Stimulated activated CD8-positive, alpha-beta memory T cell treated with anti-CD3 and anti-CD28 coated beads, Interleukin-7, amount 100 ng/mL, for 24 hours (primary cell): ENCODE results near the gene HS6ST3.

ENCODE experiments used
- DNase-seq: peaks from one replicate; pipeline ENCODE4 v3.0.0-alpha.2; 2020; ENCODE audit warnings: low read depth

HS6ST3 gene

GRCh38 chr13:96661612-96662011, 571.7 kb downstream of the HS6ST3 start:
- no peak for DNase-seq

- no peak for DNase-seq
Measured at GRCh38 chr13:96662036-96662435, 572.1 kb downstream of the HS6ST3 start.

- no peak for DNase-seq
Measured at GRCh38 chr13:96667294-96668018, 577.5 kb downstream of the HS6ST3 start.

- no peak for DNase-seq
Measured at GRCh38 chr13:96671073-96671472, 581.2 kb downstream of the HS6ST3 start.

GRCh38 chr13:96672016-96672415, 582.1 kb downstream of the HS6ST3 start:
- no peak for DNase-seq

- no peak for DNase-seq
Measured at GRCh38 chr13:96673825-96674224, 583.9 kb downstream of the HS6ST3 start.

- no peak for DNase-seq
Measured at GRCh38 chr13:96677029-96677428, 587.1 kb downstream of the HS6ST3 start.

GRCh38 chr13:96678801-96679200, 588.9 kb downstream of the HS6ST3 start:
- no peak for DNase-seq

- no peak for DNase-seq
Measured at GRCh38 chr13:96680898-96681297, 591.0 kb downstream of the HS6ST3 start.

- no peak for DNase-seq
Measured at GRCh38 chr13:96681766-96682165, 591.9 kb downstream of the HS6ST3 start.

- DNase-seq, result no peak
Measured at GRCh38 chr13:96684469-96684868, 594.6 kb downstream of the HS6ST3 start.

- no peak for DNase-seq
Measured at GRCh38 chr13:96684907-96685306, 595.0 kb downstream of the HS6ST3 start.

- no peak for DNase-seq
Measured at GRCh38 chr13:96686286-96686685, 596.4 kb downstream of the HS6ST3 start.

- no peak for DNase-seq
Measured at GRCh38 chr13:96687191-96687590, 597.3 kb downstream of the HS6ST3 start.

GRCh38 chr13:96690998-96691397, 601.1 kb downstream of the HS6ST3 start:
- DNase-seq, result no peak

- no peak for DNase-seq
Measured at GRCh38 chr13:96696389-96696900, 606.5 kb downstream of the HS6ST3 start.

- no peak for DNase-seq
Measured at GRCh38 chr13:96700657-96701056, 610.8 kb downstream of the HS6ST3 start.

GRCh38 chr13:96707146-96707545, 617.2 kb downstream of the HS6ST3 start:
- no peak for DNase-seq

GRCh38 chr13:96710166-96710862, 620.4 kb downstream of the HS6ST3 start:
- no peak for DNase-seq

GRCh38 chr13:96720446-96720845, 630.5 kb downstream of the HS6ST3 start:
- no peak for DNase-seq

- DNase-seq, result no peak
Measured at GRCh38 chr13:96726651-96727050, 636.7 kb downstream of the HS6ST3 start.

- no peak for DNase-seq
Measured at GRCh38 chr13:96728463-96728862, 638.6 kb downstream of the HS6ST3 start.

- DNase-seq, result no peak
Measured at GRCh38 chr13:96730676-96731075, 640.8 kb downstream of the HS6ST3 start.

- DNase-seq, result no peak
Measured at GRCh38 chr13:96734499-96734898, 644.6 kb downstream of the HS6ST3 start.
